Measurements from ENCODE around the gene ZFHX3. TPM values are rescaled to one million over a fixed set of nuclear protein-coding genes. Genes with fewer than 3 reads are reported as not detected.

ZFHX3 gene
- total and polyA plus RNA-seq, 2 donors (not counting 1 experiment from before 2014, with no cell fraction given): 0.54 to 6.6 TPM

- no peaks in the 10 kb centered on the region for H3K9me3 Mint-ChIP-seq (ENCODE audit: insufficient read depth)
- TF ChIP-seq CTCF (IDR thresholded peaks at IDR 0.05): no peak
- TF ChIP-seq EZH2 (IDR thresholded peaks at IDR 0.05; ENCODE audit: borderline replicate concordance, insufficient read depth, low read depth, low read length, poor library complexity, severe bottlenecking): no peak
- H3K4me1 Mint-ChIP-seq: peaks cover 14% of the 10 kb centered on the region
- CTCF ChIA-PET: no interaction called here
- H3K9ac ChIP-seq (ENCODE audit: low read length): no peak overlapping the region
- intact Hi-C loops (cut with micrococcal nuclease): no loop called here
- peaks cover 14% of the 10 kb centered on the region for H3K27me3 Mint-ChIP-seq
- POLR2A ChIA-PET: interaction anchor here (0.5 kb wide), 1 partner anchor 454 kb away, joined by 8 read pairs; no protein-coding TSS in a partner anchor
- no peak overlapping the region for H3K4me3 ChIP-seq (ENCODE audit: control extremely low read depth in 1 of 5, extremely low read depth in 1 of 5, insufficient read depth in 1 of 5, low read depth in 2 of 5, low read length in 4 of 5)
- H3K4me3 Mint-ChIP-seq: no peak overlapping the region
- WGBS (ENCODE audit: insufficient coverage): 97% methylated on average over 9 of the region's 9 CpGs
- peaks cover 0 to 4% (median 2%) of the 10 kb centered on the region in 4 experiments for H3K27me3 ChIP-seq (replicated peaks in 1 of 4; ENCODE audit: control extremely low read depth in 1 of 4, control insufficient read depth in 3 of 4, insufficient read depth in 4 of 4, low read length in 3 of 4)
- no peak for ATAC-seq (ENCODE audit: low read depth)
- no peaks in the 10 kb centered on the region for H3K9me3 ChIP-seq (ENCODE audit: control extremely low read depth in 1 of 3, control insufficient read depth in 2 of 3, insufficient read depth in 1 of 3, low read length in 2 of 3)
- no peak overlapping the region for H3K27ac Mint-ChIP-seq
- H4K20me1 ChIP-seq (ENCODE audit: control insufficient read depth, insufficient read depth, low read length, poor library complexity, severe bottlenecking): no peaks in the 10 kb centered on the region
- no peak for DNase-seq
- H3K36me3 ChIP-seq (replicated peaks in 1 of 2; ENCODE audit: control extremely low read depth in 1 of 2, control insufficient read depth in 1 of 2, extremely low read depth in 1 of 2, insufficient read depth in 2 of 2, low read length in 1 of 2): no peaks in the 10 kb centered on the region
- H3K4me1 ChIP-seq (ENCODE audit: control insufficient read depth in 2 of 2, insufficient read depth in 2 of 2, low read length in 2 of 2): peaks cover 9 to 15% of the 10 kb centered on the region in 2 donors
- H3K27ac ChIP-seq (ENCODE audit: low read length in 2 of 2): no peak overlapping the region
- peaks cover 4% of the 10 kb centered on the region for H3K79me2 ChIP-seq (ENCODE audit: control insufficient read depth, insufficient read depth, low read length)
- no peak overlapping the region for H3K4me2 ChIP-seq (replicated peaks; ENCODE audit: low read depth, low read length, poor library complexity, severe bottlenecking)
- H2AFZ ChIP-seq (ENCODE audit: insufficient read depth, low read depth, low read length, poor library complexity, severe bottlenecking): no peak overlapping the region
Measured at GRCh38 chr16:73028263-73028662, 19.7 kb downstream of the ZFHX3 start.

GRCh38 chr16:73027685-73028111, 20.2 kb downstream of the ZFHX3 start:
- Histone ChIP-seq H3K27me3 (replicated peaks in 1 of 4; ENCODE audit: control extremely low read depth in 1 of 4, control insufficient read depth in 3 of 4, insufficient read depth in 4 of 4, low read length in 3 of 4) (peaks cover 0 to 4% (median 2%) of the 10 kb centered on the region in 4 experiments), H3K4me3 (ENCODE audit: control extremely low read depth in 1 of 5, extremely low read depth in 1 of 5, insufficient read depth in 1 of 5, low read depth in 2 of 5, low read length in 4 of 5) (no peak overlapping the region), H3K79me2 (ENCODE audit: control insufficient read depth, insufficient read depth, low read length) (peaks cover 4% of the 10 kb centered on the region), H3K27ac (ENCODE audit: low read length in 2 of 2) (no peak overlapping the region), H3K4me2 (replicated peaks; ENCODE audit: low read depth, low read length, poor library complexity, severe bottlenecking) (no peak overlapping the region), H4K20me1 (ENCODE audit: control insufficient read depth, insufficient read depth, low read length, poor library complexity, severe bottlenecking) (no peaks in the 10 kb centered on the region), H3K9me3 (ENCODE audit: control extremely low read depth in 1 of 3, control insufficient read depth in 2 of 3, insufficient read depth in 1 of 3, low read length in 2 of 3) (no peaks in the 10 kb centered on the region), H2AFZ (ENCODE audit: insufficient read depth, low read depth, low read length, poor library complexity, severe bottlenecking) (no peak overlapping the region), H3K4me1 (ENCODE audit: control insufficient read depth in 2 of 2, insufficient read depth in 2 of 2, low read length in 2 of 2) (peaks cover 6 to 9% of the 10 kb centered on the region in 2 donors), H3K9ac (ENCODE audit: low read length) (no peak overlapping the region), H3K36me3 (replicated peaks in 1 of 2; ENCODE audit: control extremely low read depth in 1 of 2, control insufficient read depth in 1 of 2, extremely low read depth in 1 of 2, insufficient read depth in 2 of 2, low read length in 1 of 2) (no peaks in the 10 kb centered on the region)
- 96% methylated on average over 7 of the region's 10 CpGs for WGBS (ENCODE audit: insufficient coverage)
- ChIA-PET CTCF (no interaction called here), POLR2A (no interaction called here)
- Mint-ChIP-seq H3K27ac (no peak overlapping the region), H3K4me1 (peaks cover 10% of the 10 kb centered on the region), H3K4me3 (no peak overlapping the region), H3K27me3 (peaks cover 14% of the 10 kb centered on the region), H3K9me3 (ENCODE audit: insufficient read depth) (no peaks in the 10 kb centered on the region)
- TF ChIP-seq EZH2 (IDR thresholded peaks at IDR 0.05; ENCODE audit: borderline replicate concordance, insufficient read depth, low read depth, low read length, poor library complexity, severe bottlenecking) (no peak), CTCF (IDR thresholded peaks at IDR 0.05) (no peak)
- intact Hi-C loops (cut with micrococcal nuclease): no loop called here
- ATAC-seq (ENCODE audit: low read depth) (no peak), DNase-seq (no peak)

All from B cell (primary cell).